GM18498 (cell line): ENCODE data around the gene MACROD2.
A peak's percentile ranks its signal among the peaks of the same experiment; 100 is the strongest.

ENCODE experiments used
- ATAC-seq: cut with Tn5 transposase; IDR thresholded peaks from one replicate; pipeline ENCODE4 v1.9.1; 2021; ENCODE audit warnings: mild to moderate bottlenecking, moderate library complexity; ENCODE audit not compliant: unreplicated experiment

MACROD2 gene

DNA sequence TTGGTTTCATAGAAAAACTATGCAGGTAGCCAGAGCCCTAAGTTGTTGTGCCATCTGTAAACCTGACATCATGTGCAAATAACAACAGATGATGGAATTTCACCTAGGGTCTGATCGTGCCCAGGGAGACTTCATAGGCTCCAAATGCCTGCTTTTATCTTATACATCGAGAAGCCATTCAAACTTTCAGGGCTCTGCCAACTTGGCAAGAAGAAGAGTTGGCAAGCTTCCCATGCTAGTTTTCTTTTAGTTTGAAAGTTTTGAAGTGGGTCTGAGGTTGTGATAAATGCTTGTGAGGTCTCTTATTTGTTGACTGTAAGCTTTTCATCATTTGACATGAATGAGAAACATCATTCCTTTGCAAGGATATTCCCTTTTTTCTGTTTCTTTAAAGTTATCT is 517.5 kb downstream of the MACROD2 start:
- no peak for ATAC-seq

DNA sequence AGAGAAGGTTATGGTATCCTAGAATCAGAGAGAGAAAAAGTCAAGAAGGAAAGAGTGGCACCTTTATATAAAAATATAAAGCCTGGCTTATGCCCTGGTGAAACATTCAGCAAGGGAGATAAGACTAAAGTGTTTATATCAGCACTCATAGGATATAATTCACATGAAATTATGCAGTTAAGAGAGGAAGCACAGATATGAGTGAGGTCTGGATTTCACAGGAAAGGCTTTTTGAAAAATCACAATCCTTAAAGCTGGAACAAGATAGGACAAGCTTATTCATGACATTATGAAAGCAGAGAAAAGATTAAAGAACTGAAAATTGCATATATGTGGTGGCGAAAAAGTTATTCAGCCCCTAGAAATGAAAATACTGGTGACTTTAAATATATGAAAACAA is 523.3 kb downstream of the MACROD2 start:
- no peak for ATAC-seq

DNA sequence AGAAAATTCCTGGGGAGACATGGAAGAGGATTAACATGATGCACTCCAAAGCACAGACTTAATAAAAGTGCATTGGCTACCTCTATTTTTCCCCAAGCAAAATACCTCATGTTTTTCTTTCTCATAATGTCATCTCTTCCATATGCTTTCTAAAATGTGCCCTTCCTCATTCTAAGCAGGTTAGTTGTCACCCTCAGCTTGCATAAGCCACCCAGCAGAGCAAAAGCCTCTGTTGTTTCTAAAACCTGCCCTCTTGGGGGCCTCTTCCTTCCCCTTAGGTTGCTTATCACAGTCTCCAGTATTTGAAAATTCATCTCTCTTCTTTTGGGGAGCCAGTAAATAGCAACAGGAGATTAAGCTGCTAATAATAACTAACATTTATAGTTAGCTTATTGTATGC is 525.7 kb downstream of the MACROD2 start:
- ATAC-seq, result no peak

DNA sequence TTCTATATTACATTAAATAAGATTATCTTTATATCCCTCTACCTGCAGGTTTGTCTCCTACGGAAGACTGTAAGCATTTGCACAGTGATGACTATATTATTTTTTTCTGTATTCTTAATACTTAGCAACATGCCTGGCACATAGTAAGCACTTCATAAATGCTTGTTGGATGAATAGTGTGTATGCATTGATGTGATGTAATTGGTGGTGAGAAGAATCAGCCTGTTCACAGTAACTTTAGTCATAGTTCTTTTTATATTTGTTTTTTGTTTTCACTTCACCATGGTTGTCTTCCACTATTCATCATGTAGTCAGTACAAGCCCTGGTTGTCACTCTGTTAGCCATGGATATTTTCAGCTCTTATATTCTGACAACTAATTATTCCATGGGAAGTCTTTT is 526.1 kb downstream of the MACROD2 start:
- no peak for ATAC-seq

DNA sequence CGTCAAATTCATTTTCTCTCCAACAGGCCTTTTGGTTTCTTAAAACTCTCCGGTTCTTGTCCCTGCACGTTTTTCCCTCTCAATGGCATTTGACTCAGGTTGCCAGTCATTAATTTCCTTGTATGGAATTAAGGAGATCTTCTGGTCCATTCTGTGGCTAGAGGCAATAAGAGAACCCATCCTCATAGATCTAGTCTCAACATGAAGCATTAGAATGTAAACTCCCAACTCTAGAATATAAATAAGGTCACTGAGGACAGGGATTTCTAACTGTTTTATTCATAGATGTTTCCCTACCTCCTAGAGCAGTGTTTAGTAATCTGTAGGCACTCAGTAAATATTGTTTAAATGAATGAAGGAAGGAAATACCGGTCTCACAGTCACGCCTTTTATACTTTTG is 527.3 kb downstream of the MACROD2 start:
- no peak for ATAC-seq

DNA sequence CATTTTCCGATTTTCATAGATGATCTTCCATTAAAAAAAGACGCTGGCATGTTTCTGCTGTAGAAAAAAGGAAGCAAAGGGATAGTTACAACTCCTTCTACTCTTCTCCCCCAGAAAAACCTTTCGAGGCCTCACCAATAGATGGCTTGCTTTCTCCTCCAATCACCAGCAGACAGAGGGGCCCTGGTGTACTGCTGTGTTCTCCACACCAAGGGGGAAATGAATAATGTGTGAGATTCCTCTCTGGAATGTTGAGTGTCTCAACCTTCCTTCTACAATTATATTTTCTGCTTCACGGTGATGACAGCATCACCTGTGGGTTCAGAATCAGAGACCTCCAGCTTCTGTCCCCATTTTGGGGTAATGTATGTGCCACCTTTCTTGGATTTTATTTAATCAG is 527.8 kb downstream of the MACROD2 start:
- no peak for ATAC-seq

DNA sequence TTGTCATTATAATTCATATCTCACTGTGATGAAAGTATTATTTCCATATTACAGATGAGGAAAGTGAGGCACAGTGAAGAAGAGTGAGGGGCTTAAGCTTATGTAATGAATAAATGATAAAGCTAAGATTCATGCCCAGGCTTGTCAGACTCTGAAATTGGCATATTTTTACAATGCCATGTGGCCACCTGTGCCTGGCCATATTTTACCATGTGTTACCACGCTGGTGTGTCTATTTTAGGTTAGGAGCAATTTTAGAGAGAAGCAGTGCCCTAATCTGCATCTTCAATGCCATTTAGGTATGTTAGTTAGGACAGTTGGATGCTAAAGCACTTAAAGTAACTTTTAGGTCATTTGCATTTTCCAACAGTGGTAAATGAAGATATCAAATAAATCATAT is 530.1 kb downstream of the MACROD2 start:
- no peak for ATAC-seq

DNA sequence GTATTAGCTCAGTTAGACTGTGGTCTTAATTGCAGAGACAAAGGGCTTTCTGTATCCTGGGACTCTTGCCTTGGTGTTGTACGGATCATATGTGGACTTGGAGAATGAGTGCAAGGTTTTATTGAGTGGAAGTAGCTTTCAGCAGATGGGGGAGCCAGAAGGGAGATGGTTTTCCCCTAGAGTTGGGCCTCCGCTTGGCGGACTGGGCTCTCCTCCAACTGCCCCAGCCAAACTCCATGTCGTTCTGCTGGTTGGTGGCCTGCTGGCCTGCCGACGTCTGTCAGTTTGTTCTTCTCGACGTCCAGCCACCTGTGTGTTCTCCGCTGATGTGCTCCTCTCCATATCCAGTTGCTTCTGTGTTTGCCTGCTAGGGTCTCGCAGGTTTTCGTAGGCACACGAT is 531.6 kb downstream of the MACROD2 start:
- ATAC-seq, result no peak

DNA sequence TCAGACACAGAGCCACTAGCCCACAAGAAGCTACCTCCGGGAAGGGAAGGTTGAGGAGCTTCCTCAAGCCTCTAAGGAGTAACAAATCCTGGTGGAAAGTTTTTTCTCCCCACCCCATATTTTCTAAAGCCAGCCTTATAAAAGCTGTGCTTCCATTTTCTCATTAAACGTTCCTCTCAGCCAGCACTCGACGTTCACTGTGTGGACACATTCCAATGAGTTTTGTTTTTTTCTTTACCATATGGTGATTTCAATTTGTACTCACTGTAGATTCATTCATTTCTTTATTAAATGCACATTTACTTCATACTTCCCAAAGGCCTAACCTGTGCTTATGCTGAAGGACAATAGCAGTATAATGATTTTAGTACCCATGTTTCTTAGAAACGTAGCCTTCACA is 536.5 kb downstream of the MACROD2 start:
- no peak for ATAC-seq

DNA sequence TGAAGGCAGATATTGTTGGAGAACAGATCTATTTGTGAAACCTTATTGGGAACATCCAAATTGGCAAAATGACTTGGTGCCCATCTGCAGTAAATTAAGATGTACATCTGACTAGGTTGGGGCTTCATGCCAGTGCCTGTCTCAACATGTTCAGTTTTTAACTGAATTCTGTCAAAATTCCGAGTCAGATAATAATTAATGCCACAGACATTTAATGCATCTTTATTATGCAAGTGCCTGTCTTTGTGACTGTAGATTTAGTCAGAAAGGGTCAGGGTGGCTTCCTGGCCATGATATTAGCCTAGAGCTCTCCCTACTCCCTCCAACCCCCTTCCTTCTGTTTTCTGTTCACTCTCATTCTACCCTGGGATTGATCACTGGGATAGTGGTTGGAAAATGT is 541.4 kb downstream of the MACROD2 start:
- no peak for ATAC-seq

DNA sequence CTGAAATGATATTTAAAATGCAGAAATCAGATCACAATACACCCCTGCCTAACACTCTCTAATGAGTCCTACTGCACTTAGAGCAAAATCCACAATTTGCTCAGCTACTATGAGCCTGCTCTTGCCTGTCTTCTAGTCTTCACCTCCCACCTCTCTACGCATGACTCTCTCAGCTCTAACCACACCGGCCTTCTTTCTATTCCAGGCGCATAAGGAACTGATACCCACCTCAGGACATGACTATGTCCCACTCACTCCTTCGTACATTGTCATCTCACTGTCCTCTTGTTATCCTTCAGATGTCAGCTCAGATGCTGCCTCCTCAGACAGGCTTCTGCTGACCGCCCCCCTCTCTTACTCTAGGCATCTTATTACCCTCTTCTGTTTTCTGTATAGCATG is 543.1 kb downstream of the MACROD2 start:
- ATAC-seq, result peak; percentile 99

DNA sequence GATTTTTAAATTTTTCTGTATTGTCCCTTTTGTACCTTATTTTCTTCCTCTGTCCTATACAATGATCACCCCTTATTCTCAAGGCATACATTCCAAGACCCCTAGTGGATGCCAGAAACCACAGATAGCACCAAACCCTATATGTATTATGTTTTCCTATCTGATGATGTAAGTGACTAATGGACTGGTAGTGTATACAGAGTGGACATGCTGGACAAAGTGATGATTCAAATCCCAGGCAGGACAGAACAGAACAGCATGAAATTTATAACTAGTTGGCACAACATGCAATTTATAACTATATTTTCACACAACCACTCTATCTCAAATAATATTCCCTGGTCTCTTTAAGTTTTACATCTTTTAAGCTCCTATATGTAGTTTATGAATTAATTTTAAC is 547.7 kb downstream of the MACROD2 start:
- no peak for ATAC-seq

DNA sequence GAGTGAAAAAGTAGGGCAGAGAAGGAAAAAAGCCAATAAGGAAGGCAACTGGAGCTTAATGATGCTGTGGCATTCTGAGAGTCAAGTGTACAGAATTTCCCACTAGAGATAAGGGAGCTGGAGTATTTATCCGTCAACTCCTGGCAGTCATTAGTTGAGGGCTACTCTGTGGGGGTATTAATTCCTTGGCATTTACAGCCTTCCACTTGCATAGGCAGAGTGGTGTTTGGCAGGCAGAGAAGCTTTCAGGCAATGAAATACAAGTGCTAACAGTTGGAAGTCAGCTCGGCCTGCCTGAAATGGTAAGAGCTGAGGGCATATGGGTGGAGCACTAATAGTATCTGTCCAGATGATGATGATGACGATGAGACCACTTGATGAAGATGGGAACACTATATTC is 549.4 kb downstream of the MACROD2 start:
- ATAC-seq, result no peak

DNA sequence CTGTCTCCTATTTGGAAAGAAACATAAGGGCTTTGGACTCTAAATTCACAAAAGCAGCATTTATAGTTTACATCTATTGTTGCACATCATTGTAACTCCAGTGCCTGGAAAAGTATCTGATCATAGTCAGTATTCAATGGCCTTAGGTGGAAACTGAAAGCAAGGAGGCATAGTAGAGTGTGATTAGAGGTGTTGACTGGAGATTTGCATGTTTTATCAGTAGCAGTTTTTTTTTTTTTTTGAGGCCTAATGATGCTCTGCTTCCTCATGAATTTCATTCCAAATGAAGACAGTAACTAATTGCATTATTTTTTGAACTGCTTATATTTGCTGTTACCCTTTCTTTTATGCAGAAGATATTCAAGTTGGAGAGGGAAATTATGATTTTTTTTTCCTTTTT is 555.3 kb downstream of the MACROD2 start:
- no peak for ATAC-seq

DNA sequence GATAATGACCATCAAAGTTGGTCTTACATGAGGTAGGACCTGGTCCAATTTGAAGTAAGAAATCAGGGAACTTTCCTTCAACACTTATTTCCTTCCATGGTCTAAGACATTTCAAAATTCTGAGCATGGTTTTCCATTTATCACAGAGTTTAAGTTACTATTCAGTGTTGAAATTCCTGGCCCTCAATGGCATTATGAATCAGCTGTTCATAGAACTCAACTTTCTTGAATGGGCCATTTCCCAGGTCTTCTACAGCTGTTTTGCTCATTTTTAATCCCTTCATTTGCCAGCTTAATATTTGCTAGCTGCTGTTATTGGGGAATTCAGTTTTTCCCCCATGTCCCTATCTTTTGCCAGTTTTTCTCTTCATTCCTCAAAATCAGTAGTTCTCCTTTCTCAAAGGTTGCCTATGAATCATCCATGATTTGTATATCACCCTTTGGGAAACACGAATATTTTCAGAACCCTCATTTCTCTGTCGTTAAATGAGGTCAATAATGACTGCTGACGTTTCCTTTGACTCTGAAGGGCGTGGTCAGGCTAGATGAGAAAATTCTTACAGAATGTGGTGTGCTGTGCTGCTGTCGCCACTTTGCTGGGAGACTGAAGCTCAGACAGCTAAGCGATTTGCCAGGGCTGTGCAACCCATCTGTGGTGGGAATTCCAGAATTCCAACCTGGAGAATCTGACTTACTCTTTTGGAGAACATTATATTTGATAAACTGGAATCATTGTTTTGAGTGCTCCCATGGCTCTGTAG is 558.6 kb downstream of the MACROD2 start:
- no peak for ATAC-seq

DNA sequence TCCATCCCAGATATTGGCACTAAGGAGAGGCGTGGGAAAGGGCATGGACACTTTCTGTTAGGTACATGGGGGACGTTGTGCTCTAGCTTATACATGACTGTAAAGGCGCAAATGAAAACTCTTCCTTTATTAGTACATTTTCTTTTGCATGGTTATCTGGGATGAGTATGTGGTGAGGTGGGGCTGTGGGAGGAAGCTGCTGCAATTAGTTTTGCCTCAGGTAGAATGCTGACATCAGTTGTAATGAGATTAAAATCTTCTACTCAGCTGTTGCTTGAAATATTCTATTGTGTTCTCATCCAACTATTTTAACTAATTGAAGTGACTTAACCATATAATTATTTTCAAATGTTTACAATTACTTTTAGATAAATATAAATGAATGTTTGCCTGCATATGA is 560.4 kb downstream of the MACROD2 start:
- ATAC-seq, result no peak

DNA sequence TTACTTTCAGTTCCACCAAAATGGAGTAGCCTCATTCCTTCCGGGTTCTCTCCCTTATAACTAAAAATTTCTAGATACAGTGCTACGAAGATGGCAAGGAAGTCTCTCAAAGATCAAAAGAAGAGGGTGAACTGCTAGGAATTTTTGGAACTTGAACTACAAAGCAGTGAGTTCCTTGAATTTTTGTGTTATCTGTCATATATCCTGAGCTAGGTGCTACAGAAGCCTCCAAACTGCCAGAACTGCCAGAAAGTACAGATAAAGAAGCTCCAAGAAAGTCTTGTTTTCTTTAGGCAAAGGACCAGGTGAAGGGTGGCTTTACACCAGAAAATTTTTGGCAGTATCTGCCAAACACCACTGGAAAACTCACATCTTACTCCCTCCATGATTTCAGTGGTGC is 560.9 kb downstream of the MACROD2 start:
- ATAC-seq, result no peak

DNA sequence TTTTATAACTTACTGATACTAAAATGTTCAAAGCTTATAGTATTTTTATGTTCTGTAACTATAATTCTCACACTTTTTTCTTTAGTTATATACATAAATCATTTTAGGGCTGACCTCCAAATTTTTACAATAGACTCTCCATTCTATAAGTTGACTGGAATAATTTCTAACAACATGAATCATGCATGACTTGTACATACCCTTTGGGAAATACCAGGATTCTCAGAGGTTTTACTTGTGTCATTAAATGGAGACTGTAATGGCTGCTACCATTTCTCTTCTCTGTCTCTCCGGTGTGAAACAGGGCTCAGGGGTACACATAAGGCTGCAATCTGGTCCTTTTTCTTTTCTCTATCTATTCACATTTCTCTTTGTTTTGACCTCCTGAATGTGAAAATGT is 564.3 kb downstream of the MACROD2 start:
- no peak for ATAC-seq

DNA sequence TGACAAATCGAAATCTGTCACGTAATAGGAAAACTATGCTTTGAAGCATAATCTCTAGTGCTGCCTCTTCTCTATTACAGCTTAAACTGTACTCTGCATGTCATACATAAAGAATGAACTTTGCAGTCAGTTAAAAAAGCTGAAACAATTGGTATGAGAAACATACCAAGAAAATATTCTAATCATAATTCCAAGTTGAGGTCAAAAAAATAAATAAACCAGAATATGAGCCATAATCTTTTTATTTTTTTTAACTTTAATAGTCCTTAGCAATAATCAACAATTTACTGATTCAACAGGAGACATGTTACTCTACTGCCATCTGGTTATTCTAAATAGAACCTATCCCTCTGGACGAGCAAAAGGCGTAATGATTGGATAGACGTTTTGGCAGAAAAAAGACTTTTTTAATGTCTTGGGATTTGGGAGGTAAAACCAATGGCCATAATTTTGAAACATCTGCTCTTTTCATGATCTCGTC is 566.5 kb downstream of the MACROD2 start:
- no peak for ATAC-seq

DNA sequence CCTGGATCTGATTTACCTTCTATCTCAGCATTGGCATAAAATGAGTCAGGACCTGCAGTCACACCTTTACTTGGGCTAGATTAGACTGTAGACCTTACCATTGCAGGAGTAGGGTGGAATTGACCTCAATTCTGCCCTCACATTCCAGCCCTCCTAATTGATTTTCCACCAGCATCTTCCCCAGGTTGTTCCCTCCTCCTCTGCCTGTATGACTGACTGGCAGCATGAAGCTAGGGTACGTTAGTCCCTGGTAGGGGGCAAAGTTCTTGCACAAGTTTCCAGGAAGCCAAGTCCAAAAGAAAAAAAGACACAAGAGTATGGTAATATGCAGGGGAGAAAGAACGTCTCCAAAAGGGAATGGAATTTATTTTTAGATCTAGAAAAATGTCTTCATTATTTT is 567.7 kb downstream of the MACROD2 start:
- no peak for ATAC-seq

DNA sequence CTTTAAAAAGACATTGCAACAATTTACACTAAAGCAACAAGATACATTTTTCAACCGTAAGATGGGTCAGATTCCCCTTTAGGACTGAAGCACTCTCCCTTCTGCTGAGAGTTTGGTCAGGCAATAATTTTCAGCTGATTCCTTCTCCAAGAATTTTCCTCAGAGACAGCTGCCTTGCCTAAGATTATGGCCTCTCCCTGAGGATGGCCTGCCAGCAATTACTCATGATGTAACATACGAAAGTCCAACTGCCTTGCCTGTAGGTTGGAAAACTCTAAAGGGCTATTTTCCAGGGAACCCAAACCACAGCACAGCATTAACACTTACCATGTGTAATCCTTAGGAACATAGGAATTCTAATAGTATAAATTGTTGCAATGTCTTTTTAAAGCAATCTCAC is 571.2 kb downstream of the MACROD2 start:
- ATAC-seq, result no peak

DNA sequence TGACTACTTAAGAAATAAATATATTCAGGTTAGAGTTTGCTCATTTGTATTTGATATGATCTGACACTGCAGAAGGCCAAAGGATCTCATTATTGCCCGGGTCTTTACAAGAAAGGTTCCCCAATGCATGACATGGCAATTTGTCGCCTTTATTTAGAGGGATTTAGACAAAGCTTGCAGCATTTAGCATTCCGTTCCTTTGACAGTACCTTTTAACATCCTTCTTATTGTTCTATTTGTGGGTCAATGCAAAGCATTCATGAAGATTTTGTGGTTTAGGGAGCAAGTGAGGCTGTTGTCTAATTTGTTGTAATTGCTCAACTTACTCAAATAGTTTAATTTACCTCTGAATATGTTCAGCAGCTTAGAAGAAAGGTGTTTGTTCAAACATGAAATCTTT is 572.9 kb downstream of the MACROD2 start:
- ATAC-seq, result no peak

DNA sequence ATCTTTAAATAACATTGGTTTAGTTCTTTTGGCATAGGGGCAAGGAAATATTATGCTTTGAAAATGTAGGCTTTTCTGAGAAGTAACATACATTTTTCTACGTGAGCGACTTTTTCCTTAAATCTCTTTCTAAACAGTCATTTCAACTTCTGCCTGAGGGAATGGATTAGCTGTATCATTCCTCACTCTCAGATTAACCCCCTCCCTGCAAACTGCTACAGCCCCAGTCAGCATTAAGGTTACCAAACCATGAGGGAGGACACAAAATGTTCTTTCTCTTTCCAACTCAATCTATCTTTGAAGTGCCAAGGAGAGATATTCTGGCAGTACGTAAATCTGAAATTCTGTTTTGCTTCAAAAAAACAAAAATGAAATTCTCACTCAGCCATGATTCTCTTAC is 573.4 kb downstream of the MACROD2 start:
- ATAC-seq, result no peak
